Stomach (tissue), 9 donors: ENCODE measurements around the gene SH3TC1. TPM values are rescaled to one million over a fixed set of nuclear protein-coding genes. Genes with fewer than 3 reads are reported as not detected.

ENCODE experiments used
- DNase-seq, 2 donors: peaks; one replicate each; pipeline versions ENCODE4 v3.0.0 to v3.0.0-alpha.2; 2013 to 2019
- H3K27ac ChIP-seq, 5 donors: fragments of 200-600 bp in 4 of 5; sonication (generic) in 4 of 5; one replicate each; pipeline ENCODE4 v1.5.1; 2013 to 2019; ENCODE audit warnings: mild to moderate bottlenecking in 1 of 5, moderate library complexity in 1 of 5
- H3K27me3 ChIP-seq, 3 donors: fragments of 200-600 bp; sonication (generic); one replicate each; pipeline ENCODE4 v1.5.1; 2017 to 2019; ENCODE audit warnings: mixed run types in 1 of 3
- H3K36me3 ChIP-seq, 4 donors: fragments of 200-600 bp; sonication (generic); 1 replicate in 3 of 4; 2 replicates in 1 of 4; pipeline ENCODE4 v1.5.1; 2016 to 2019
- H3K4me1 ChIP-seq, 4 donors: fragments of 200-600 bp; sonication (generic); one replicate each; pipeline ENCODE4 v1.5.1; 2016 to 2019
- H3K4me3 ChIP-seq, 4 donors: fragments of 200-600 bp; sonication (generic) in 3 of 4; one replicate each; pipeline ENCODE4 v1.5.1; 2016 to 2019; ENCODE audit warnings: mild to moderate bottlenecking in 1 of 4
- H3K9me3 ChIP-seq, 4 donors: fragments of 200-600 bp; sonication (generic); one replicate each; pipeline ENCODE4 v1.5.1; 2016 to 2019
- EP300 ChIP-seq: sonication (generic); formaldehyde crosslinking; IDR thresholded peaks from one replicate; pipeline ENCODE4 v1.6.1; 2017; ENCODE audit warnings: antibody characterized with exemption
- POLR2A ChIP-seq, 4 donors: fragments of 450-650 bp; IDR thresholded peaks; one replicate each; pipeline ENCODE4 v1.6.1; 2016; ENCODE audit warnings: antibody characterized with exemption in 4 of 4, control low read depth in 2 of 4, mild to moderate bottlenecking in 1 of 4, moderate library complexity in 1 of 4
- POLR2AphosphoS5 ChIP-seq, 3 donors: sonication (generic); formaldehyde crosslinking; IDR thresholded peaks; one replicate each; pipeline ENCODE4 v1.6.1; 2016; ENCODE audit warnings: antibody characterized with exemption in 3 of 3
- WGBS, 5 donors: extraction: QIAGEN DNeasy Blood & Tissue Kit in 3 of 5; methylation state at CpG; one replicate each; pipeline versions ENCODE4 v1.1.5 to v1.1.7; 2013 to 2018; 5-methylcytosine and 5-hydroxymethylcytosine counted together
- intact Hi-C: fragments of 100-400 bp; cut with DNase I; formaldehyde crosslinking; loops from one replicate; pipeline ENCODE4 v1.15.1; 2023; ENCODE audit warnings: low total_unique reads
- polyA plus RNA-seq, 3 donors: library from polyadenylated mRNA; stranded (reverse); fragments of 200-250 nt; gene quantifications; one replicate each; pipeline ENCODE4 v1.2.3, GENCODE V29; 2013
- total RNA-seq, 5 donors: library from RNA; depleted of rRNA; stranded (reverse); fragments of >200 nt; gene quantifications; one replicate each; pipeline versions ENCODE4 v1.1.0 to v1.2.3, GENCODE V29; 2014 to 2016
- TF ChIP-seq, protein P1 (sequence below), 7 experiments: fragments of 450-650 bp in 4 of 7; fragments of 200-600 bp in 3 of 7; sonication (generic) in 3 of 7; IDR thresholded peaks; one replicate each; pipeline ENCODE4 v1.5.1; 2016 to 2019; ENCODE audit warnings: antibody characterized with exemption in 7 of 7, control low read depth in 2 of 7, mild to moderate bottlenecking in 1 of 7
- donor health status: healthy with polysubstance abuse.
- donor health status: Bipolar disorder and iron deficiency.
- donor health status: healthy.

The SH3TC1 gene
- total and polyA plus RNA-seq, 8 donors: 12.0 to 96.2 (median 27.9) TPM

DNA sequence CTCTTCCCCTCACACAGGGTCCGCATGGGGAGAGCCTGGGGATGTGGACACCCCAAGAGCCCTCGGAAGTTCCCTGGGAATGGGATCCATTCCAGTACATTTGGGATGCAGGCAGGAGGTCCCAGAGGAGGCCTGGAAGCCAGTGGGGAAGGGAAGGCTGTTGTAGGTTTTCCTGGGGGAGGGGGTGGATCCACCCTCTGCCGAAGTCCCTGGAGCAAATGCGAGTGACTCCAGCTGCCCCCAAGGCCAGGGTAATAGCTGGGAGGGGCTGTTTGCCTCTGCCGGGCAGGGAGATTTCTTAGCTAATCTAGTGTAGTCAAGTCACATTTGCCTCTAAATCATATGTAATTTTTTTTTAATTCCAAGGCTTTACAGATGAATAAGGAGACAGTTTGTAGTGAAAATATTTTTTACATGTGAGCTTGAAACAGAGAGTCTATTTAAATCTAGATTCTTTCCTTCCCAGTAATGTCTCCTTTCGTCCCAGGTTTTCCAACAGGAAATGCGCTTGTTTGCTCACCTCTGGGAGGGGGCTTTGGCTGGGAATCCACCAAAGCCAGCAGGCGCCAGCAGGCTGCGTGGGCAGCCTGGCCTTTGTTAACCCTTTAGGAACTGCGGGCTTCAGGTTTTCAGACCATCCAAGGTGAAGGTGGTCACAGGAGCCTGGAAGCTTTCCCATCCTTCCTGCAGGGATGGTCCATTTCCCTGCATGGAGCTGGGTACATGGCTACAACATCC, 26.8 kb downstream of the SH3TC1 start:
- 31 to 56% (median 38%) methylated on average over 10 of the region's 10 CpGs for WGBS, 5 donors
- Histone ChIP-seq H3K27me3 (no peaks in the 10 kb centered on the region), H3K27ac (peak overlapping the region in 2 of 5 donors; percentile 4 to 74), H3K4me3 (no peak overlapping the region), H3K9me3 (no peaks in the 10 kb centered on the region), H3K36me3 (peaks cover 27 to 63% (median 44%) of the 10 kb centered on the region in 4 donors), H3K4me1 (peaks cover 26 to 52% (median 33%) of the 10 kb centered on the region in 4 donors)
- intact Hi-C loops: no loop called here
- peak in 1 of 2 donors; percentile 58 for DNase-seq
- TF ChIP-seq, protein P1, sequence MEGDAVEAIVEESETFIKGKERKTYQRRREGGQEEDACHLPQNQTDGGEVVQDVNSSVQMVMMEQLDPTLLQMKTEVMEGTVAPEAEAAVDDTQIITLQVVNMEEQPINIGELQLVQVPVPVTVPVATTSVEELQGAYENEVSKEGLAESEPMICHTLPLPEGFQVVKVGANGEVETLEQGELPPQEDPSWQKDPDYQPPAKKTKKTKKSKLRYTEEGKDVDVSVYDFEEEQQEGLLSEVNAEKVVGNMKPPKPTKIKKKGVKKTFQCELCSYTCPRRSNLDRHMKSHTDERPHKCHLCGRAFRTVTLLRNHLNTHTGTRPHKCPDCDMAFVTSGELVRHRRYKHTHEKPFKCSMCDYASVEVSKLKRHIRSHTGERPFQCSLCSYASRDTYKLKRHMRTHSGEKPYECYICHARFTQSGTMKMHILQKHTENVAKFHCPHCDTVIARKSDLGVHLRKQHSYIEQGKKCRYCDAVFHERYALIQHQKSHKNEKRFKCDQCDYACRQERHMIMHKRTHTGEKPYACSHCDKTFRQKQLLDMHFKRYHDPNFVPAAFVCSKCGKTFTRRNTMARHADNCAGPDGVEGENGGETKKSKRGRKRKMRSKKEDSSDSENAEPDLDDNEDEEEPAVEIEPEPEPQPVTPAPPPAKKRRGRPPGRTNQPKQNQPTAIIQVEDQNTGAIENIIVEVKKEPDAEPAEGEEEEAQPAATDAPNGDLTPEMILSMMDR (IDR thresholded peaks at IDR 0.05): no peak
- peak in 1 of 3 donors; percentile 6 for TF ChIP-seq POLR2AphosphoS5 (IDR thresholded peaks at IDR 0.05)

GRCh38 chr4:8227201-8227770, 28.2 kb downstream of the SH3TC1 start:
- 81 to 85% (median 83%) methylated on average over 11 to 31 of the region's 31 CpGs for WGBS, 5 donors
- Histone ChIP-seq H3K4me3 (no peak overlapping the region), H3K4me1 (peaks cover 26 to 51% (median 33%) of the 10 kb centered on the region in 4 donors), H3K36me3 (peaks cover 27 to 70% (median 48%) of the 10 kb centered on the region in 4 donors), H3K27ac (peak overlapping the region in 4 of 5 donors; percentile 59 to 74 (median 68)), H3K27me3 (no peaks in the 10 kb centered on the region), H3K9me3 (no peaks in the 10 kb centered on the region)
- TF ChIP-seq POLR2A (IDR thresholded peaks at IDR 0.05) (no peak), POLR2AphosphoS5 (IDR thresholded peaks at IDR 0.05) (no peak), EP300 (no peak)
- TF ChIP-seq, protein P1 (IDR thresholded peaks at IDR 0.05): no peak
- intact Hi-C loops: no loop called here
- DNase-seq: no peak

GRCh38 chr4:8227771-8228318, 28.8 kb downstream of the SH3TC1 start:
- Histone ChIP-seq H3K4me3 (no peak overlapping the region), H3K27me3 (no peaks in the 10 kb centered on the region), H3K9me3 (no peaks in the 10 kb centered on the region), H3K4me1 (peaks cover 26 to 51% (median 33%) of the 10 kb centered on the region in 4 donors), H3K36me3 (peaks cover 26 to 70% (median 50%) of the 10 kb centered on the region in 4 donors), H3K27ac (peak overlapping the region; percentile 59 to 74 (median 64))
- DNase-seq: no peak
- intact Hi-C loops: no loop called here
- 74 to 100% (median 90%) methylated on average over 1 to 27 of the region's 27 CpGs for WGBS, 5 donors
- TF ChIP-seq POLR2AphosphoS5 (IDR thresholded peaks at IDR 0.05) (no peak), POLR2A (IDR thresholded peaks at IDR 0.05) (no peak), EP300 (no peak)
- TF ChIP-seq, protein P1 (IDR thresholded peaks at IDR 0.05): no peak

GRCh38 chr4:8228319-8229250, 29.5 kb downstream of the SH3TC1 start:
- intact Hi-C loops: no loop called here
- Histone ChIP-seq H3K4me3 (no peak overlapping the region), H3K36me3 (peaks cover 19 to 70% (median 50%) of the 10 kb centered on the region in 4 donors), H3K9me3 (no peaks in the 10 kb centered on the region), H3K27me3 (no peaks in the 10 kb centered on the region), H3K27ac (peak overlapping the region; percentile 59 to 74 (median 64)), H3K4me1 (peaks cover 26 to 51% (median 33%) of the 10 kb centered on the region in 4 donors)
- peak; percentile 84 to 94 for DNase-seq
- 33 to 56% (median 41%) methylated on average over 13 to 39 of the region's 39 CpGs for WGBS, 5 donors
- TF ChIP-seq, protein P1 (IDR thresholded peaks at IDR 0.05): no peak
- peak; percentile 10 to 73 (median 37) for TF ChIP-seq POLR2AphosphoS5 (IDR thresholded peaks at IDR 0.05)
